ENCODE data around the gene C18orf54. TPM values are rescaled to one million over a fixed set of nuclear protein-coding genes. Genes with fewer than 3 reads are reported as not detected.

C18orf54 gene
- 6.9 and 8.0 TPM in 2 replicates for total RNA-seq

GRCh38 chr18:54357660-54358494 is at the start of gene C18orf54, which contains the start of gene STARD6:
Gene C18orf54 (plus strand): TSS chr18:54357906. CDS start chr18:54360573, 2,667 bp downstream.
Gene STARD6 (minus strand): TSS chr18:54357858. CDS start chr18:54354573, 3,285 bp downstream.

Other genes starting within 250 kb of the C18orf54 start
- gene MBD2, start 133.2 kb upstream of the C18orf54 start, total RNA-seq = 33.2 and 33.9 TPM in 2 replicates
- gene POLI, start 88.4 kb upstream of the C18orf54 start, total RNA-seq = 8.4 and 9.0 TPM in 2 replicates
- gene STARD6, start within 50 bp of the C18orf54 start, total RNA-seq = not detected in 2 replicates
- gene DYNAP, start 233.3 kb downstream of the C18orf54 start, total RNA-seq = not detected in 2 replicates

All from mammary microvascular endothelial cell (primary cell).